HUDEP-2 (cell line): Measurements from ENCODE around the gene ST6GALNAC6.
"Not testable (repeated sequence)": the region's sequence is repeated elsewhere in the genome, so short reads cannot be mapped to it uniquely, and the experiment has no call there.

ENCODE experiments used
- DNase-seq, 76 experiments: peaks; one replicate each; lab custom pipeline; 2025; ENCODE audit not compliant: unreplicated experiment in 76 of 76; lab: John Stamatoyannopoulos, UW

ST6GALNAC6 gene

DNA sequence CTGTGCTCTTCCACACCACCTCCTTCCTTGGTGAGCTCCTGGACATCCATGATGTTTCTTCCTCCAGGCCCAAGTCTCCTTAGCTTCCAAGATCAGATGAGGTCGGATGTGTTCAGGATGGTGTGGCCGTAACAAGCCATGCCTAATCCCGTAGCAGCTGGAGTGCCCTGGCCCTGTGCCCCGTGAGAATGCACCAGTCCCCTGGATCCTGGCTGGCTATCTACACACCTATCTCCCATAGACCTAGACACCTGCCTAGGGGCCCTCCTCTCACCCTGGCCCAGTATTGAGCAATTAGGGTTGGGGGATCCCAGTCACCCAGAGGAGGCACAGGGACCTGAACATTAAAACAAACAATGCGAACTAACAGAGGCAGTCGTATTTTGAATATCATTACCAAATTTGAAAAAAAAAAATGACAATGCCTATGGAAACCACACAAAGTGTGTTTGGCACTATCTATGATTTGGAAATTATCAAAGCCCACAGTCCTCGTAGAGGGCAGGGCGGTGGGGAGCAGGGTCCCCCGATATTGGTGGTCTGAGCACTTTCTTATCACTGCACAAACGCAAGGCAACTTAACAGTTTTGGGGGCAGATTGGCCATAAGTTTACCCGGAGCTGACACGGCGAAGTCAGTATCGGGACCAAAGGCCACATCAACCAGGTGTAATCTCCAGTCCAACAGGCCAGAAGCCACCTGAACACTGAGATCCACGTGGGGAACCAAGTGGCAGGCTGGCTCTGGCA is 58.1 kb downstream of the ST6GALNAC6 start:
- no peak for DNase-seq

DNA sequence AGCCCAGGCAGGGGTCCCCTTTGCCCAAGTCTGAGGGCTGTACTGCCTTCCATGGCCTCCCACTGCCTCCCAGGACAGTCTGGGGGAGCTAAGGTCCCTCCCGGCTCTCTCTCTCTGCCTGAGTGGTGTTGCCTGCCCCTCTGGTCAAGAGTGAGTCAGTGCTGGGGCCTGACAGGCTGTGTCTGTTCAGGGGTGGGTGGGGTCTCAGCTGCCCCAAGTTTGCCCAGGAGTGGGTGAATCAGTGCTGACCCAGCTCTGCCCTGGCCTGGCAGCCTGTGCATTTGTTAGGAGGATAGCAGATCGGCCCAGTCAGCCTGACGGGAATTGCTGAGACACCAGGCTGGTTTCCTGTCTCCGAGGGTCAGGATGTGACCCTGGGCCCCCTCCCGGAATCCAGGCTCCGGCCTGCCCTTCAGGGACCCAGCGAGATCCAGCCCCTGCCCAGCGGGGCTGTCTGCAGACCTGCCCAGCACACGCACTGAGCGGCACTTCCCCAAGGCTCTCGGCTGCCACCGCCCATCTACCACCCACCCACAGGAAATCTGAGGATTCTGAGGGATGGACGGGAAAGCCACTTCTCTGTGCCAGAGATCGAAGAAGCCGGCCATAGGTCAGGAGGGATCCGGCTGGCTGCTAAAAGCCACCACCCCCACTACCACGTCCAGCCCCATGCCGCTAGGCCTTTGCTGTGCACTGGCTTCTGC is 60.9 kb downstream of the ST6GALNAC6 start:
- DNase-seq = no peak

GRCh38 chr9:127837346-127837745 is 62.1 kb downstream of the ST6GALNAC6 start:
- DNase-seq = no peak

DNA sequence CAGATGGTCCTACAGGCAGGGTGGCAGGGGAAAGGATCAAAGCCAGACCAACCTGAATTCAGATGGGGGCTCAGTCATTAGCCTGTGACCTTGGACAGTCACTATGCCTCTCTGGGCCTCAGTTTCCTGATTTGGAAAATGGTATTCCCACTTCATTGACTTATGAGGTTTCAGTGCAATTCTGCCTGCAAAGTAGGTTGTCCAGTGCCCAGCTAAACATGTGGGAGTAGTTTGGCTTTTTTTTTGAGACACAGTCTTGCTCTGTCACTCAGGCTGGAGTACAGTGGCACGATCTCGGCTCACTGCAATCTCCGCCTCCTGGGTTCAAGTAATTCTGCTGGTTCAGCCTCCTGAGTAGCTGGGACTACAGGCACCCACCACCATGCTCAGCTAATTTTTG is 62.8 kb downstream of the ST6GALNAC6 start:
- DNase-seq = not testable (repeated sequence)

GRCh38 chr9:127835991-127836516 is 63.3 kb downstream of the ST6GALNAC6 start:
- DNase-seq = no peak
